GM12874 (cell line): ENCODE data around the gene CRYAA.
"Not testable (repeated sequence)": the region's sequence is repeated elsewhere in the genome, so short reads cannot be mapped to it uniquely, and the experiment has no call there.

Experiments used
- TF ChIP-seq, protein P1 (sequence below): IDR thresholded peaks from 2 replicates; pipeline ENCODE4 v1.5.1; 2011; ENCODE audit warnings: low read depth, mild to moderate bottlenecking, control low read depth, low read length, moderate library complexity; ENCODE audit not compliant: insufficient read depth

Gene CRYAA, protein sequence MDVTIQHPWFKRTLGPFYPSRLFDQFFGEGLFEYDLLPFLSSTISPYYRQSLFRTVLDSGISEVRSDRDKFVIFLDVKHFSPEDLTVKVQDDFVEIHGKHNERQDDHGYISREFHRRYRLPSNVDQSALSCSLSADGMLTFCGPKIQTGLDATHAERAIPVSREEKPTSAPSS

DNA sequence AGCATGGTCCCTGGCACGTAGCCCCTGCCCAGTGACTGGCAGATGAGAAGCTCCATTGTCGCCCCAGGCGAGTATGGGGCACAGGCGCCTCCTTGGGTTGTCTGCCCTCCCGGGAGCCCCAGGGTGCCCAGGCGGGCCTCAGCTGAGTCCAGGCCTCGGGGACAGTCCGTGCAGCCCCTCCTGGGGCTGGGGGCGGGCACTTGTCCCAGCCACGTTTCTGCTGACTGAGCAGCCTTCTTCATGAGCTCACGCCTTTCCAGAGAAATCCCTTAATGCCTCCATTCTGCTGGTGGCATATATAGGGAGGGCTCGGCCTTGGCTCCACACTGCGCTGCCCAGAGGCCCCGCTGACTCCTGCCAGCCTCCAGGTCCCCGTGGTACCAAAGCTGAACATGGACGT, at the start of gene CRYAA:
Gene CRYAA, plus strand, starts transcription at position 301 of the 400 bp plus-strand sequence. Its CDS starts 92 bp downstream, at position 393.
- TF ChIP-seq, protein P1, sequence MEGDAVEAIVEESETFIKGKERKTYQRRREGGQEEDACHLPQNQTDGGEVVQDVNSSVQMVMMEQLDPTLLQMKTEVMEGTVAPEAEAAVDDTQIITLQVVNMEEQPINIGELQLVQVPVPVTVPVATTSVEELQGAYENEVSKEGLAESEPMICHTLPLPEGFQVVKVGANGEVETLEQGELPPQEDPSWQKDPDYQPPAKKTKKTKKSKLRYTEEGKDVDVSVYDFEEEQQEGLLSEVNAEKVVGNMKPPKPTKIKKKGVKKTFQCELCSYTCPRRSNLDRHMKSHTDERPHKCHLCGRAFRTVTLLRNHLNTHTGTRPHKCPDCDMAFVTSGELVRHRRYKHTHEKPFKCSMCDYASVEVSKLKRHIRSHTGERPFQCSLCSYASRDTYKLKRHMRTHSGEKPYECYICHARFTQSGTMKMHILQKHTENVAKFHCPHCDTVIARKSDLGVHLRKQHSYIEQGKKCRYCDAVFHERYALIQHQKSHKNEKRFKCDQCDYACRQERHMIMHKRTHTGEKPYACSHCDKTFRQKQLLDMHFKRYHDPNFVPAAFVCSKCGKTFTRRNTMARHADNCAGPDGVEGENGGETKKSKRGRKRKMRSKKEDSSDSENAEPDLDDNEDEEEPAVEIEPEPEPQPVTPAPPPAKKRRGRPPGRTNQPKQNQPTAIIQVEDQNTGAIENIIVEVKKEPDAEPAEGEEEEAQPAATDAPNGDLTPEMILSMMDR, result not testable (repeated sequence)

DNA sequence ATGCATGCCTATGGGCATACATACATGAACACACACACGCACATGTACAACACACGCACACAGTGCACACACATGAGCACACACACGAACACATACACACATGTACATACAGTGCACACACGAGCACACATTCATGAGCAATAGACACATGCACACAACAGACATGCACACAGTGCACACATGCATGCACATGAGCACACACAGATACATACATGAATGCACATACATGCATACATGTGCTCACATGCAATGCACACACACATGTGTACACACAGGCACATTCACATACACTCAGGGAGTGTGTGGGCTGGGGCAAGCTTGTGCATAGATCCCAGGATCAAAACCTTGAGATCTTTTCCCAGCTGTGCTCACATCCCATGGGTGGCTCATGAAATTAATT, 18.9 kb downstream of the CRYAA start:
- TF ChIP-seq, protein P1, result no peak

DNA sequence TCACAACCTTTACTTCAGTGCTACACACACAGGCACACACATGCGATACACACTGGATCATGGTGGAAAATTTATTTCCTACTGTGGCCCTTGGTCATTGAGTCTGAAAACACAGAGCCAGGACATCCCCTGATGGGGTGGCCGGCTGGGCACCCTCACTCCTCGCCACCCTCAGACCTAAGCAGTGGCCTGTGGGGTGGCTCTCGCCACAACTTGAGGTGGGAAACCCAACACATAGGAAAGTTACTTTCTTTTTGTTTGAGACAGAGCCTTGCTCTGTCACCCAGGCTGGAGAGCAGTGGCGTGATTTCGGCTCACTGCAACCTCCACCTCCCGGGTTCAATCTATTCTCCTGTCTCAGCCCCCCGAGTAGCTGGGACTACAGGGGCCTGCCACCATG, 19.4 kb downstream of the CRYAA start:
- TF ChIP-seq, protein P1, result no peak

DNA sequence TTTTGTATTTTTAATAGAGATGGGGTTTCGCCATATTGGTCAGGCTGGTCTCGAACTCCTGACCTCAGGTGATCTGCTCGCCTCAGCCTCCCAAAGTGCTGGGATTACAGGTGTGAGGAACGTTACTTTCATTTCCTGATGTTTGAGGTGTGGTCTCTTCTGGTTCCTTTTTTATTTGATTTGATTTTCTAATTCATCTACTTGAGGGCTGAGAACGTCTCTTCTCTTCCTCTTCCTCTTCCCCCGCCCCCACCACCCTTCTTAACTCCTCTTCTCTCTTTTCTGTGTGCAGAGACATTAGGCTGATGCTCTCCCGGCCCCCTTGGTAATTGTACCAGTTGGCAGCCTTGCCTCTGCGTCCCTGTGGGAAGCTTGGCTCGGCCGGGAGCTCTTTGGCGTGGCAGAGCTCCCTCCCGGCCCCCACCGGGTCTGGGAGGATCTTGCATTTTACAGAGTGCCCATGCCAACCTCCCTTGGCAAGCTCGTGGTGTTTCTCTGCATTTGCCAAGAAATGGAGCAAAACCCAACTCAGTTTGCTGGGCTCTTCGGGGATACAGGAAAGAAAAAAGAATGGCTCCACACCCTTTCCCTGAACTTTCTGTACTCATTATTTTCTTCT, 19.9 kb downstream of the CRYAA start:
- TF ChIP-seq, protein P1, result no peak

DNA sequence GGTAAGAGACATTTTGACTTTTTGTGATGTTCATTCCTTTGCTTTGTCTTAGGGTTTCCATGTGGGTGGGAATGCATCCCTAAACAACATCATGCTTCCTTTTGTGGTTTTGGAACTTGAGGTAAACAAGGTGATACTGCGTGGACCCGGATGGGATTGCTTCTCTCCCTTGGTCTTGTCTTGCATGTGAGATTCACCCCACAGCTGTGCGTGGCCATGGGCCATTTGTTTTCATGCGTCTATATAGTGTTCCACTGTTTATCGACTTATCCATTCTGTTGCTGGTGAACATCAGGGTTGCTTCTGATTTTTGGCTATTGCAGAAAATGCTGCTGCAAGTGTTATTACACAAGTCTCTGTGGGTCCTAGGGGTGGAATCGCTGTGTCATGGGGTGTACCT, 21.1 kb downstream of the CRYAA start:
- TF ChIP-seq, protein P1, result no peak

DNA sequence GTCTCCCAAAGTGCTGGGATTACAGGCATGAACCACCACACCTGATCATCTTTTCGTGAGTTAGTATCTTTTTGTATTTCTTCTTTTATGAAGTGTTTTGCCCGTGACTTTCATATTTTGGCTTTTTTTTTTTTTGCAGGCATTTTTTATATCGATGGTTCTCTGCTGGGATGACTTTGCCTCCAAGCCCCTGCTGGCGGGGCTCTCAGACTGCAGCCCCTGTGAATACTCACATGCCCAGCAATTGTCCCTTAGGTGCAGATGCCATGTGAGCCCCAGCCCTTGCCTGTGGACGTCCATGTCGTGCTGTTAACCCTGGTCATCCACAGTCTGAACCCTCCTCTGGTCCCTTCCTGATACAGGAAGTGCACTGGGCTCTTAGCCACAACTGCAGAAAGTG, 21.7 kb downstream of the CRYAA start:
- TF ChIP-seq, protein P1, result no peak

DNA sequence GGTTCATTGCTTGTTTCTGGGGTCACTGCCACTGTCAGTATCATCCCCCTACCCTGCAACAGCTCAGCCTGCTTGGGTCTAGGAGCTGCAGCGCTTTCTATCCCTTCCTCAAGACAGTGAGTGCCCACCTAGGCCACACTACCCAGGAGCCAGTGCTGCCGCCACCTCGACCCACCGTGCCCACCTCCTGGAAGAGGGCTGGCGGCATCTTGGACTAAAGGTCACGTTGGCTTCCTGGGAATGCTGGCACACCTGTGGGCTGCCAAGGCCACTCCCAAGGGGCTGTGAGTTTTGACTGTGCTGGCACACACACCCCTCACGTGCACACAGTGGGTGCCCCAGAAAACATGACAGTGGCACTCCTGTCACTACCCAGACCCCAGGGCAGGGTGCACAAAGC, 22.1 kb downstream of the CRYAA start:
- TF ChIP-seq, protein P1, result no peak

DNA sequence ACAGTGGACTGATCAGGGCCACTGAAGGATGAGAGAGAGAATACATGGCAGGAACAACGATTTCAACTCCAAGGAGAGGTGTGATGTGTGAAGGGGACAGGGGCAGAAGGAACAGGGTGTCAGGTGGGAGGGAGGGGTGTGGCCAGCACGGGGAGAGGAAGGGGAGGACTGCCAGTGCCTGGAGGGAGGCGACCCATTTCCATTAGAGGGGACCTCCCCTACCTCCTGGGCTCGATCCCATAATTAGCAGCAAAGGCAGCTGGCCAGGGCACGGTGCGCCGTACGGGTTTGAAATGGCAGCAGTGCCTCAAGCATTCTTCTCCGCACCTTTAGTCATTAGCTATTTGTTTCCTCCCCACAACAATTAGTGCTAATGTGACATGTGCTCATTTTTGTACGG, 22.7 kb downstream of the CRYAA start:
- TF ChIP-seq, protein P1, result no peak
